ENCODE data around the gene EFR3B. TPM values are rescaled to one million over a fixed set of nuclear protein-coding genes. Genes with fewer than 3 reads are reported as not detected.

The EFR3B gene
- total RNA-seq, 1 experiment from 2014 or later, result 0.09 TPM

DNA sequence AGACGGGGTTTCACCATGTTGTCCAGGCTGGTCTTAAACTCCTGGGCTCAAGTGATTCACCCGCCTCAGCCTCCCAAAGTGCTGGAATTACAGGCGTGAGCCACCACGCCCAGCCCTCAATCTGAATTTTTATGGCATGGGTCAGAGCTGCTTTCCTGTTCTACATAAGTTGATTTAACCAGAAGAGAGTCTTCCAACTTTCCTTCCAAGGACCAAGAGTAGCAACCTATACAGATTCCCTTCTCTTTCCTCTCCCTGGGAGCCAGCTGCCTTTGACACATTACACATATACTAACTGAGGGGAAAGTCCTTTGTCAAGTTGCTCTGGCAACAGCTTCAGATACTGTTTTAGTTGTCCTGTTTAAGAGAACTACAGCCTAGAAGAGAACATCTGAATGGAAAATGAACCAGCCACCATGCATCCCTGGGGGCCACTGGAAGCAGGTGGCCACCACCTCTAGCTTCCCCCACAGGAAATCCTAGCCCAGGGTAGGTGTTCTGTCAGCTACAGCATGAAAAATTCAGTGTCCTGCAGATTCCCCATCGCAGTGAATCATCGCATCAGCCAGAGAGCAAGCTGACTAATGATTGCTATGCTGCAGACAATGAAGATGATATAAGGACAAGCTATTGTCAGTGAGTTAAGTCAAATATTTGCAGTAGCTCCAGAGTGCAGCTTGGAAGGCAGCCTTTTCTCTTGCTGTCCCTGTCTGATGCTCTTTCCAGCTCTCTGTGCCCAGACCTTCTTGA, 63.6 kb downstream of the EFR3B start:
- Mint-ChIP-seq H3K27me3 (ENCODE audit: insufficient read depth, unreplicated experiment) (no peaks in the 10 kb centered on the region), H3K9me3 (ENCODE audit: unreplicated experiment) (no peaks in the 10 kb centered on the region), H3K36me3 (ENCODE audit: insufficient read depth, unreplicated experiment) (peaks cover 7% of the 10 kb centered on the region), H3K4me3 (ENCODE audit: unreplicated experiment) (no peak overlapping the region), H3K27ac (ENCODE audit: low read depth, unreplicated experiment) (no peak overlapping the region), H3K4me1 (ENCODE audit: insufficient read depth, unreplicated experiment) (peaks cover 16% of the 10 kb centered on the region)
- TF ChIP-seq, protein P1, sequence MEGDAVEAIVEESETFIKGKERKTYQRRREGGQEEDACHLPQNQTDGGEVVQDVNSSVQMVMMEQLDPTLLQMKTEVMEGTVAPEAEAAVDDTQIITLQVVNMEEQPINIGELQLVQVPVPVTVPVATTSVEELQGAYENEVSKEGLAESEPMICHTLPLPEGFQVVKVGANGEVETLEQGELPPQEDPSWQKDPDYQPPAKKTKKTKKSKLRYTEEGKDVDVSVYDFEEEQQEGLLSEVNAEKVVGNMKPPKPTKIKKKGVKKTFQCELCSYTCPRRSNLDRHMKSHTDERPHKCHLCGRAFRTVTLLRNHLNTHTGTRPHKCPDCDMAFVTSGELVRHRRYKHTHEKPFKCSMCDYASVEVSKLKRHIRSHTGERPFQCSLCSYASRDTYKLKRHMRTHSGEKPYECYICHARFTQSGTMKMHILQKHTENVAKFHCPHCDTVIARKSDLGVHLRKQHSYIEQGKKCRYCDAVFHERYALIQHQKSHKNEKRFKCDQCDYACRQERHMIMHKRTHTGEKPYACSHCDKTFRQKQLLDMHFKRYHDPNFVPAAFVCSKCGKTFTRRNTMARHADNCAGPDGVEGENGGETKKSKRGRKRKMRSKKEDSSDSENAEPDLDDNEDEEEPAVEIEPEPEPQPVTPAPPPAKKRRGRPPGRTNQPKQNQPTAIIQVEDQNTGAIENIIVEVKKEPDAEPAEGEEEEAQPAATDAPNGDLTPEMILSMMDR (IDR thresholded peaks at IDR 0.05; ENCODE audit: unreplicated experiment), result no peak
- CTCF ChIA-PET, result interaction anchor here (0.5 to 0.8 kb wide), 2 partner anchors 20 to 25 kb away, joined by 3 read pairs; no protein-coding TSS in a partner anchor
- POLR2A ChIA-PET, result interaction anchor here (0.6 to 1.0 kb wide), 2 partner anchors 22 to 50 kb away, joined by 3 read pairs; no protein-coding TSS in a partner anchor
- peak; percentile 50 for DNase-seq (ENCODE audit: unreplicated experiment)
- intact Hi-C loops (cut with micrococcal nuclease), result no loop called here
- no TSS peak for BruUV-seq (replicated peaks)

DNA sequence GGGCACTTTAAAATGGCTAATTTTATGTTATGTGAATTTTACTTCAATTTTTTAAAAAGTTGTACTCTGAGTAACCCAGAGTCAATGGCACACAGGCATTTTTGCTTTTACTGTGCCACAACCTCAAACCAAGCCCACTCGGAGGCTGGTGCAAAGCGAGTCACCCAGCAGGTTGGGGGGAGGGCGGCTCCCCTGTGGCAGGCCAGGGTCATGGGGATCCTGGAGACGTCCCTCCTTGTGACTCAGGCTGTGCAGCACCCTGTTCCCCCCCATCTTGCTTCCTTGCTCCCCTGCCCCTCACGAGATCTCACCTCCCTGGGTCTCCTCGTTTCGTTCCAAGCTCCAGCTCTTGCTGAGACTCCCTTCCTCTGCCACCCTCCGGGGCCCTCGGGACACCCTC, 67.9 kb downstream of the EFR3B start:
- no peaks in the 10 kb centered on the region for H3K27me3 Mint-ChIP-seq (ENCODE audit: insufficient read depth, unreplicated experiment)

DNA sequence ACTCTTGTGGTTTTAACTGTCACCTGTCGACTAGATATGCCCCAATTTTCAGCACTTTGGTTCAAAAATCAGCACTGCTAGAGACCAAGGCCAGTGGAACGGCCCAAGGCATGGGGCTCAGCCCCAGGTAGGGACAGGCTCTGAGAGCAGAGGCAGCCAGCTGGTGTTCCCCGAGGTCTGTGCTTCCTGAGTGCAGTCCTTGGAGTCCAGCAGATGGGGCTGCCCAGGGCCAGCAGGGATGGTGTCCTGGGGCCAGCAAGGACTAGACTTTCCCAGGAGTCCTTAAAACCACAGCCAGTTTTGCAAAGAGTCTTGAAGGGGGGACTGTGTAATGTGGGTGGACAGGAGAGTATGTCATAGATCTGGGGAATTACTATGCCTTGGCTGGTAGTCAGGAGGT, 70.2 kb downstream of the EFR3B start:
- Mint-ChIP-seq H3K9me3 (ENCODE audit: unreplicated experiment) (no peaks in the 10 kb centered on the region), H3K27me3 (ENCODE audit: insufficient read depth, unreplicated experiment) (no peaks in the 10 kb centered on the region), H3K36me3 (ENCODE audit: insufficient read depth, unreplicated experiment) (peaks cover 7% of the 10 kb centered on the region), H3K4me3 (ENCODE audit: unreplicated experiment) (no peak overlapping the region), H3K4me1 (ENCODE audit: insufficient read depth, unreplicated experiment) (no peaks in the 10 kb centered on the region), H3K27ac (ENCODE audit: low read depth, unreplicated experiment) (no peak overlapping the region)
- BruUV-seq (replicated peaks), result no TSS peak
- no peak for DNase-seq (ENCODE audit: unreplicated experiment)
- intact Hi-C loops (cut with micrococcal nuclease), result no loop called here
- ChIA-PET POLR2A (no interaction called here), CTCF (no interaction called here)
- TF ChIP-seq, protein P1 (IDR thresholded peaks at IDR 0.05; ENCODE audit: unreplicated experiment), result no peak

More for the DNA sequence above, 67.9 kb downstream of the EFR3B start:
- Mint-ChIP-seq H3K4me3 (ENCODE audit: unreplicated experiment) (no peak overlapping the region), H3K4me1 (ENCODE audit: insufficient read depth, unreplicated experiment) (peaks cover 10% of the 10 kb centered on the region), H3K27ac (ENCODE audit: low read depth, unreplicated experiment) (no peak overlapping the region), H3K36me3 (ENCODE audit: insufficient read depth, unreplicated experiment) (peaks cover 7% of the 10 kb centered on the region), H3K9me3 (ENCODE audit: unreplicated experiment) (no peaks in the 10 kb centered on the region)
- intact Hi-C loops (cut with micrococcal nuclease), result no loop called here
- no peak for DNase-seq (ENCODE audit: unreplicated experiment)
- CTCF ChIA-PET, result no interaction called here
- POLR2A ChIA-PET, result no interaction called here
- TF ChIP-seq, protein P1 (IDR thresholded peaks at IDR 0.05; ENCODE audit: unreplicated experiment), result no peak
- no TSS peak for BruUV-seq (replicated peaks)

DNA sequence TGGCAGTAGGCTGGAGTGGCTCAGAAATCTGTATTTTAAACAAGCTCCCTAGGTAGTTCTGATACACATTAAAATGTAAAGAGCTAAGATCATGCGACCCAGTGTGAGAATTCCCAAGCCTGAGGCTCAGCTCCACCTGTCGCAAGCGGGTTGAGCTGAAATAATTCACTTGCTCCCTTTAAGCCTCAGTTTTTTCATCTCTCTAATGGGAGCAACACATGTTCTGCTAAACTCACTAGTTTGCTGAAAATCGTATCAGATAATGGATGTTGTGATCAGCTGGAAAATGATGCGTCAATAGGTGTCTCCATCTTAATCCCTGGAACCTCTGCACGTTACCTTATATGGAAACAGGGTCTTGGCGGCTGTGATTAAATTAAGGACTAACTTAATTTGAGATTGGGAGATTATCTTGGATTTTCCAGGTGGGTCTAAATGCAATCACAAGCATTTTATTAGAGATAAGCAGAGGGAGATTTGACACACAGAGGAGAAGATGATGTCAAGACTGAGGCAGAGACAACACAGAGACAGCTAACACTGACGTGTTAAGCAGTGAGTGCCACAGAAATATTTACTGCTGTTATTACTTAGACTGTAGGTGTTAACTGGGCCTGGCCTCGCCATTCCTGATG, 73.5 kb downstream of the EFR3B start:
- intact Hi-C loops (cut with micrococcal nuclease), result no loop called here
- H3K4me1 Mint-ChIP-seq (ENCODE audit: insufficient read depth, unreplicated experiment), result no peaks in the 10 kb centered on the region
- peaks cover 12% of the 10 kb centered on the region for H3K27me3 Mint-ChIP-seq (ENCODE audit: insufficient read depth, unreplicated experiment)
- ChIA-PET POLR2A (no interaction called here), CTCF (interaction anchor here (0.6 to 2.7 kb wide), 4 partner anchors 64 to 705 kb away, joined by 3 to 10 read pairs (median 3); no protein-coding TSS in a partner anchor)
- no TSS peak for BruUV-seq (replicated peaks)
- TF ChIP-seq, protein P1 (IDR thresholded peaks at IDR 0.05; ENCODE audit: unreplicated experiment), result no peak
- no peak for DNase-seq (ENCODE audit: unreplicated experiment)
- no peak overlapping the region for H3K4me3 Mint-ChIP-seq (ENCODE audit: unreplicated experiment)
- no peaks in the 10 kb centered on the region for H3K36me3 Mint-ChIP-seq (ENCODE audit: insufficient read depth, unreplicated experiment)
- no peak overlapping the region for H3K27ac Mint-ChIP-seq (ENCODE audit: low read depth, unreplicated experiment)
- no peaks in the 10 kb centered on the region for H3K9me3 Mint-ChIP-seq (ENCODE audit: unreplicated experiment)

Data from MCF 10A (cell line).